ENCODE data around the gene PDZD2.
"Not testable (repeated sequence)": the region's sequence is repeated elsewhere in the genome, so short reads cannot be mapped to it uniquely, and the experiment has no call there.

The PDZD2 gene

GRCh38 chr5:31776294-31776693 is 137.4 kb downstream of the PDZD2 start:
- DNase-seq = not testable (repeated sequence)

GRCh38 chr5:31776976-31777651 is 138.2 kb downstream of the PDZD2 start:
- no peak for DNase-seq

GRCh38 chr5:31781772-31782171 is 142.8 kb downstream of the PDZD2 start:
- DNase-seq = no peak

GRCh38 chr5:31783086-31783645 is 144.2 kb downstream of the PDZD2 start:
- no peak for DNase-seq

GRCh38 chr5:31783731-31784130 is 144.8 kb downstream of the PDZD2 start:
- no peak for DNase-seq

GRCh38 chr5:31786090-31786631 is 147.2 kb downstream of the PDZD2 start:
- DNase-seq = no peak

- no peak for DNase-seq
These were observed 155.1 kb downstream of the PDZD2 start for GRCh38 chr5:31794009-31794408.

- DNase-seq = no peak
These were observed 159.2 kb downstream of the PDZD2 start for GRCh38 chr5:31798168-31798567.

GRCh38 chr5:31800351-31800750 is 161.4 kb downstream of the PDZD2 start:
- DNase-seq = no peak

- DNase-seq = no peak
These were observed 167.0 kb downstream of the PDZD2 start for GRCh38 chr5:31805785-31806400.

- no peak for DNase-seq
These were observed 167.6 kb downstream of the PDZD2 start for GRCh38 chr5:31806561-31806960.

GRCh38 chr5:31807789-31808540 is 169.0 kb downstream of the PDZD2 start:
- no peak for DNase-seq

- DNase-seq = peak; percentile 43
These were observed 170.3 kb downstream of the PDZD2 start for GRCh38 chr5:31809050-31809870.

GRCh38 chr5:31811210-31811609 is 172.3 kb downstream of the PDZD2 start:
- DNase-seq = no peak

GRCh38 chr5:31815376-31815775 is 176.4 kb downstream of the PDZD2 start:
- DNase-seq = no peak

- DNase-seq = no peak
These were observed 181.1 kb downstream of the PDZD2 start for GRCh38 chr5:31819926-31820516.

GRCh38 chr5:31823472-31823871 is 184.5 kb downstream of the PDZD2 start:
- no peak for DNase-seq

- no peak for DNase-seq
These were observed 186.1 kb downstream of the PDZD2 start for GRCh38 chr5:31824869-31825517.

- peak; percentile 34 for DNase-seq
These were observed 186.7 kb downstream of the PDZD2 start for GRCh38 chr5:31825518-31826068.

GRCh38 chr5:31827867-31828266 is 188.9 kb downstream of the PDZD2 start:
- no peak for DNase-seq

GRCh38 chr5:31832966-31833365 is 194.0 kb downstream of the PDZD2 start:
- no peak for DNase-seq

Data from NCI-H1105 treated with DMSO at 0.1 percent for 48 hours (cell line).